HepG2 (cell line): ENCODE results near the gene PPM1H. TPM values are rescaled to one million over a fixed set of nuclear protein-coding genes. Genes with fewer than 3 reads are reported as not detected.

Experiments used
- ATAC-seq: fragments of 200-7000 bp; cut with Tn5 transposase; 3 replicates; pipeline ENCODE4 v1.9.1; 2020; ENCODE audit warnings: mild to moderate bottlenecking, moderate library complexity
- BruUV-seq: library from RNA; stranded (reverse); fragments of 400-500 nt; replicated peaks from 2 replicates; lab custom pipeline; 2021; lab: Mats Ljungman, UMichigan
- CTCF ChIA-PET: fragments of 300-600 bp; formaldehyde crosslinking; extraction: SDS; loops from one replicate; lab custom pipeline; 2021; ENCODE audit warnings: low total read pairs, inconsistent platforms, low intra/inter-chr PET ratio; lab: Yijun Ruan, JAX
- POLR2A ChIA-PET: fragments of 350-600 bp; sonication (Branson Sonifier 250); formaldehyde crosslinking; loops from one replicate; lab custom pipeline; 2020; ENCODE audit warnings: antibody characterized with exemption, inconsistent platforms; lab: Yijun Ruan, JAX
- DNase-seq: peaks from one replicate; pipeline ENCODE4 v3.0.0-alpha.2; 2015; ENCODE audit warnings: low spot score
- FAIRE-seq: peaks from 3 replicates; lab custom pipeline; 2011; peaks lifted over from hg19 to GRCh38; lab: Jason Lieb, UNC
- H2AFZ ChIP-seq: one replicate; pipeline ENCODE4 v1.6.1; 2011; ENCODE audit warnings: low read length, inconsistent platforms
- H3K27ac ChIP-seq: fragments of 300-600 bp; 3 replicates; pipeline ENCODE4 v1.8.0; 2011; ENCODE audit warnings: mixed run types, mild to moderate bottlenecking, mixed read lengths, low read length, inconsistent platforms; ENCODE audit not compliant: insufficient read depth; ENCODE audit errors: extremely low read length
- H3K27me3 ChIP-seq, 2 experiments: fragments of 200-600 bp in 1 of 2; 2 replicates in 1 of 2; 3 replicates in 1 of 2; pipeline versions ENCODE4 v1.6.0 to v1.8.0; 2011; ENCODE audit warnings: low read length in 2 of 2, mild to moderate bottlenecking in 2 of 2, moderate library complexity in 2 of 2, inconsistent platforms in 1 of 2; ENCODE audit not compliant: insufficient read depth in 2 of 2, control insufficient read depth in 1 of 2
- H3K36me3 ChIP-seq, 2 experiments: fragments of 200-600 bp in 1 of 2; replicated peaks in 1 of 2; 2 replicates in 1 of 2; 3 replicates in 1 of 2; pipeline versions ENCODE4 v1.5.1 to v1.8.0; 2011; ENCODE audit warnings: low read length in 2 of 2, inconsistent platforms in 1 of 2; ENCODE audit not compliant: insufficient read depth in 2 of 2, control insufficient read depth in 1 of 2
- H3K4me1 ChIP-seq: 2 replicates; pipeline ENCODE4 v1.5.1; 2012; ENCODE audit warnings: low read length, inconsistent platforms; ENCODE audit not compliant: insufficient read depth
- H3K4me2 ChIP-seq: 2 replicates; pipeline ENCODE4 v1.6.0; 2011; ENCODE audit warnings: low read depth, low read length, inconsistent platforms
- H3K4me3 ChIP-seq, 3 experiments: fragments of 200-600 bp in 1 of 3; sonication (generic), shearing (Covaris generic) in 1 of 3; replicated peaks in 1 of 3; 2 replicates each; pipeline ENCODE4 v1.5.1; 2011 to 2016; ENCODE audit warnings: low read length in 3 of 3, inconsistent platforms in 2 of 3, low read depth in 2 of 3, mild to moderate bottlenecking in 2 of 3, control low read depth in 1 of 3, mixed read lengths in 1 of 3; ENCODE audit not compliant: insufficient read depth in 1 of 3
- H3K79me2 ChIP-seq: one replicate; pipeline ENCODE4 v1.6.1; 2011; ENCODE audit warnings: low read length, inconsistent platforms; ENCODE audit not compliant: insufficient read depth
- H3K9ac ChIP-seq: 2 replicates; pipeline ENCODE4 v1.6.0; 2011; ENCODE audit warnings: mild to moderate bottlenecking, low read depth, low read length, inconsistent platforms; ENCODE audit not compliant: insufficient read depth
- H3K9me3 ChIP-seq: 2 replicates; pipeline ENCODE4 v1.5.1; 2012; ENCODE audit warnings: mild to moderate bottlenecking, low read length
- H4K20me1 ChIP-seq: 2 replicates; pipeline ENCODE4 v1.6.0; 2011; ENCODE audit warnings: inconsistent platforms, mild to moderate bottlenecking, low read length, moderate library complexity; ENCODE audit not compliant: insufficient read depth
- ARNT ChIP-seq: fragments of 450-650 bp; IDR thresholded peaks from 2 replicates; pipeline ENCODE4 v1.6.1; 2017
- CEBPZ ChIP-seq: IDR thresholded peaks from 2 replicates; pipeline ENCODE4 v1.6.1; 2012; ENCODE audit warnings: low read length, improper control_type of control experiment
- RFXAP ChIP-seq: sonication (generic); formaldehyde crosslinking; IDR thresholded peaks from 2 replicates; pipeline ENCODE4 v1.4.0; 2020; ENCODE audit warnings: missing genetic modification reagents, borderline replicate concordance
- TARDBP ChIP-seq: sonication (generic); formaldehyde crosslinking; IDR thresholded peaks from 2 replicates; pipeline ENCODE4 v1.8.0; 2022; ENCODE audit warnings: mild to moderate bottlenecking, missing genetic modification reagents
- TEAD3 ChIP-seq: optimal IDR thresholded peaks from 2 replicates; pipeline ENCODE3; 2016; ENCODE audit warnings: borderline replicate concordance
- TFDP2 ChIP-seq: sonication (generic); formaldehyde crosslinking; IDR thresholded peaks from 2 replicates; pipeline ENCODE4 v1.4.0; 2020; ENCODE audit warnings: missing genetic modification reagents
- ZNF543 ChIP-seq: sonication (generic); formaldehyde crosslinking; IDR thresholded peaks from 2 replicates; pipeline ENCODE4 v1.4.0; 2020; ENCODE audit warnings: mild to moderate bottlenecking, missing genetic modification reagents
- WGBS: methylation state at CpG from one replicate; pipeline ENCODE4 v1.1.6; 2017; ENCODE audit warnings: low lambda C conversion rate; 5-methylcytosine and 5-hydroxymethylcytosine counted together
- in situ Hi-C: cut with HindIII; loops from 2 replicates; pipeline ENCODE4 v1.10.0; 2017; ENCODE audit warnings: low pct_unique_long_range_greater_than_20kb; ENCODE audit not compliant: extremely low pct_ligation_motif_present
- intact Hi-C: fragments of 100-400 bp; cut with micrococcal nuclease; formaldehyde crosslinking; loops from one replicate; pipeline ENCODE4 v1.10.0; 2022; ENCODE audit not compliant: unreplicated experiment
- polyA plus RNA-seq, 8 experiments: library from polyadenylated mRNA; depleted of rRNA in 3 of 8; stranded (reverse) in 7 of 8; unstranded in 1 of 8; fragments of >200 nt; fragmentation: Illumina TruSeq in 4 of 8; extraction: Trizol in 4 of 8; gene quantifications; 2 replicates each; pipeline versions ENCODE4 v1.2.1 to v1.2.3, GENCODE V29; 2011 to 2016; ENCODE audit warnings: low read depth in 4 of 8, missing spikeins in 1 of 8, mixed read lengths in 1 of 8; ENCODE audit not compliant: insufficient read depth in 1 of 8
- total RNA-seq, 5 experiments: library from RNA; depleted of rRNA; stranded (reverse); fragments of >200 nt; fragmentation: Illumina TruSeq; extraction: Trizol; gene quantifications; 2 replicates each; pipeline ENCODE4 v1.2.3, GENCODE V29; 2016; ENCODE audit warnings: low read depth in 1 of 5

The PPM1H gene
- total and polyA plus RNA-seq, 2 of the 13 experiments (the other 11 are each of a cell fraction or from before 2014, with no cell fraction given), result 29.1 to 38.1 TPM

- Histone ChIP-seq H3K27me3 (no peaks in the 10 kb centered on the region; a peak in 1 of 5 replicates), H3K36me3 (no peaks in the 10 kb centered on the region), H3K9ac (no peak overlapping the region), H3K9me3 (no peaks in the 10 kb centered on the region), H3K4me3 (no peak overlapping the region), H2AFZ (no peak overlapping the region), H3K4me2 (no peak overlapping the region), H3K79me2 (no peaks in the 10 kb centered on the region), H3K4me1 (peaks cover 24% of the 10 kb centered on the region), H3K27ac (no peak overlapping the region), H4K20me1 (no peaks in the 10 kb centered on the region)
- no peak for DNase-seq
- POLR2A ChIA-PET, result no interaction called here
- WGBS, result 92% methylated on average over 2 of the region's 2 CpGs
- intact Hi-C loops (no loop called here), in situ Hi-C loops (no loop called here)
- BruUV-seq, result no TSS peak
- TF ChIP-seq RFXAP (CRISPR knock-in tag), result no peak
- no peak for TF ChIP-seq ZNF543 (CRISPR knock-in tag)
- TF ChIP-seq TARDBP, result no peak
- no peak for TF ChIP-seq TEAD3 (CRISPR knock-in tag)
- TF ChIP-seq TFDP2 (CRISPR knock-in tag), result no peak
- TF ChIP-seq CEBPZ, result no peak
- no peak for TF ChIP-seq ARNT
- CTCF ChIA-PET, result no interaction called here
- no peak for ATAC-seq
- no peak for FAIRE-seq
Observed at GRCh38 chr12:62627181-62627580, 307.8 kb downstream of the PPM1H start.
